HEK293 (cell line): ENCODE results near the gene STX16.

ENCODE experiments used
- CTCF ChIP-seq: fragments of 450-650 bp; formaldehyde crosslinking; IDR thresholded peaks from 2 replicates; pipeline ENCODE4 v1.5.1; 2016; ENCODE audit warnings: missing biosample characterization, missing genetic modification characterization
- REST ChIP-seq: fragments of 450-650 bp; formaldehyde crosslinking; IDR thresholded peaks from 2 replicates; pipeline ENCODE4 v1.5.1; 2016; ENCODE audit warnings: missing biosample characterization, missing genetic modification characterization
- ZNF24 ChIP-seq: fragments of 450-650 bp; formaldehyde crosslinking; IDR thresholded peaks from 2 replicates; pipeline ENCODE4 v1.5.1; 2016; ENCODE audit warnings: missing biosample characterization, missing genetic modification characterization
- ZNF701 ChIP-seq: fragments of 450-650 bp; formaldehyde crosslinking; IDR thresholded peaks from 2 replicates; pipeline ENCODE4 v1.5.1; 2016; ENCODE audit warnings: missing biosample characterization, missing genetic modification characterization

GRCh38 chr20:58668901-58669286 is 17.8 kb downstream of the STX16 start:
- no peak for TF ChIP-seq CTCF (tag by site-specific recombination)
- TF ChIP-seq ZNF701 = no peak
- TF ChIP-seq ZNF24 (tag by site-specific recombination) = no peak
- no peak for TF ChIP-seq REST (tag by site-specific recombination)
